HEK293T (cell line): ENCODE measurements around the gene RHOJ.

Source experiments
- FOXK2 ChIP-seq: fragments of 450-650 bp; IDR thresholded peaks from 2 replicates; pipeline ENCODE4 v1.6.1; 2016; ENCODE audit warnings: mild to moderate bottlenecking
- FOXM1 ChIP-seq: fragments of 450-650 bp; IDR thresholded peaks from 2 replicates; pipeline ENCODE4 v1.6.1; 2017; ENCODE audit warnings: mild to moderate bottlenecking, borderline replicate concordance
- PKNOX1 ChIP-seq: fragments of 450-650 bp; IDR thresholded peaks from 2 replicates; pipeline ENCODE4 v1.6.1; 2016
- SP1 ChIP-seq: fragments of 450-650 bp; IDR thresholded peaks from 2 replicates; pipeline ENCODE4 v1.6.1; 2017

- no peak for TF ChIP-seq SP1
- no peak for TF ChIP-seq FOXM1
- TF ChIP-seq FOXK2, result no peak
- TF ChIP-seq PKNOX1, result no peak
Measured at GRCh38 chr14:63174760-63175191, 29.5 kb upstream of the RHOJ start.
